Measurements from ENCODE around the gene ALDH1L1. TPM values are rescaled to one million over a fixed set of nuclear protein-coding genes. Genes with fewer than 3 reads are reported as not detected.

The ALDH1L1 gene
- total and polyA plus RNA-seq, 2 of the 4 experiments (the other 2 are of a cell fraction) = not detected

DNA sequence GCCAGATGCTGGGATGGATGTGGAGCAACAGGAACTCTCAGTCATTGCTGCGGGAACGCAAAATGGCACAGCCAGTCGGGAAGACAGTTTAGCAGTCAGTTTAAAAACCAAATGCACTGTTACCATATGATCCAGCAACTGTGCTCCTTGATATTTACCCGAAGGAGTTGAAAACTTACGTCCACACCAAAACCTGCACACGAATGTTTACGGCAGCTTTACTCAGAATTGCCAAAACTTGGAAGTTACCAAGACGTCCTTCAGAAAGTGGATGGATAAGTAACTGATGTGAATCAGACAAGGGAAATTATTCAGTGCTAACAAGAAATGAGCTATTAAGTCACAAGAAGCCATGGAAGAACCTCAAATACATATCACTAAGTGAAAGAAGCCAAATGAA, 60.4 kb downstream of the ALDH1L1 start:
- H3K27ac ChIP-seq (ENCODE audit: insufficient read depth, low read length) = no peak overlapping the region
- H3K14ac ChIP-seq (replicated peaks; ENCODE audit: low read depth, low read length) = no peak overlapping the region
- dilution Hi-C loops (cut with HindIII; ENCODE audit: low sequenced_read_pairs, unreplicated experiment) = no loop called here
- H3K4me1 ChIP-seq (ENCODE audit: control insufficient read depth, insufficient read depth, low read length) = no peaks in the 10 kb centered on the region
- H2AFZ ChIP-seq (replicated peaks; ENCODE audit: low read length, poor library complexity) = no peak overlapping the region
- no peak for DNase-seq
- no peak for TF ChIP-seq SMC3 (IDR thresholded peaks at IDR 0.05; ENCODE audit: low read depth, low read length)
- TF ChIP-seq CEBPB (IDR thresholded peaks at IDR 0.05; ENCODE audit: low read depth, low read length) = no peak
- no peak for TF ChIP-seq NFE2L2 (IDR thresholded peaks at IDR 0.05; ENCODE audit: low read depth, low read length)
- TF ChIP-seq RCOR1 (IDR thresholded peaks at IDR 0.05; ENCODE audit: insufficient replicate concordance, low read length) = no peak
- TF ChIP-seq RAD21 (IDR thresholded peaks at IDR 0.05; ENCODE audit: low read length) = no peak
- TF ChIP-seq MAFK (IDR thresholded peaks at IDR 0.05; ENCODE audit: low read depth, low read length) = no peak
- no peak for TF ChIP-seq BHLHE40 (IDR thresholded peaks at IDR 0.05; ENCODE audit: low read depth, low read length)
- no peak for TF ChIP-seq FOS (IDR thresholded peaks at IDR 0.05; ENCODE audit: low read depth, low read length)
- TF ChIP-seq, protein P1, sequence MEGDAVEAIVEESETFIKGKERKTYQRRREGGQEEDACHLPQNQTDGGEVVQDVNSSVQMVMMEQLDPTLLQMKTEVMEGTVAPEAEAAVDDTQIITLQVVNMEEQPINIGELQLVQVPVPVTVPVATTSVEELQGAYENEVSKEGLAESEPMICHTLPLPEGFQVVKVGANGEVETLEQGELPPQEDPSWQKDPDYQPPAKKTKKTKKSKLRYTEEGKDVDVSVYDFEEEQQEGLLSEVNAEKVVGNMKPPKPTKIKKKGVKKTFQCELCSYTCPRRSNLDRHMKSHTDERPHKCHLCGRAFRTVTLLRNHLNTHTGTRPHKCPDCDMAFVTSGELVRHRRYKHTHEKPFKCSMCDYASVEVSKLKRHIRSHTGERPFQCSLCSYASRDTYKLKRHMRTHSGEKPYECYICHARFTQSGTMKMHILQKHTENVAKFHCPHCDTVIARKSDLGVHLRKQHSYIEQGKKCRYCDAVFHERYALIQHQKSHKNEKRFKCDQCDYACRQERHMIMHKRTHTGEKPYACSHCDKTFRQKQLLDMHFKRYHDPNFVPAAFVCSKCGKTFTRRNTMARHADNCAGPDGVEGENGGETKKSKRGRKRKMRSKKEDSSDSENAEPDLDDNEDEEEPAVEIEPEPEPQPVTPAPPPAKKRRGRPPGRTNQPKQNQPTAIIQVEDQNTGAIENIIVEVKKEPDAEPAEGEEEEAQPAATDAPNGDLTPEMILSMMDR (conservative IDR thresholded peaks at IDR 0.05; ENCODE audit: low read depth, low read length) = no peak
- no peak for TF ChIP-seq RFX5 (IDR thresholded peaks at IDR 0.05; ENCODE audit: low read depth, low read length)
- TF ChIP-seq, protein P2, sequence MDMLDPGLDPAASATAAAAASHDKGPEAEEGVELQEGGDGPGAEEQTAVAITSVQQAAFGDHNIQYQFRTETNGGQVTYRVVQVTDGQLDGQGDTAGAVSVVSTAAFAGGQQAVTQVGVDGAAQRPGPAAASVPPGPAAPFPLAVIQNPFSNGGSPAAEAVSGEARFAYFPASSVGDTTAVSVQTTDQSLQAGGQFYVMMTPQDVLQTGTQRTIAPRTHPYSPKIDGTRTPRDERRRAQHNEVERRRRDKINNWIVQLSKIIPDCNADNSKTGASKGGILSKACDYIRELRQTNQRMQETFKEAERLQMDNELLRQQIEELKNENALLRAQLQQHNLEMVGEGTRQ (IDR thresholded peaks at IDR 0.05; ENCODE audit: low read depth, low read length) = no peak
- H2AK5ac ChIP-seq (ENCODE audit: low read depth, low read length) = no peak overlapping the region
- H3K56ac ChIP-seq (ENCODE audit: extremely low read depth, insufficient read depth, low read length) = no peak overlapping the region
- WGBS, 2 experiments (ENCODE audit: extremely low coverage in 2 of 2, insufficient read length in 1 of 2) = 85% methylated on average over 4 of the region's 8 CpGs; no CpG with 5 or more reads in 1 of the 2 experiments
- H3K9me1 ChIP-seq (ENCODE audit: insufficient read depth, low read length) = no peaks in the 10 kb centered on the region
- H2AK9ac ChIP-seq (replicated peaks; ENCODE audit: low read depth, low read length, poor library complexity) = no peak overlapping the region
- in situ Hi-C loops (cut with MboI; ENCODE audit: low sequenced_read_pairs) = loop anchor here (10.0 kb wide), 1 partner anchor 255 kb away; no protein-coding TSS in a partner anchor
- H3K23ac ChIP-seq (ENCODE audit: low read depth, low read length) = no peak overlapping the region
- ATAC-seq (ENCODE audit: low read depth) = no peak
- no peak overlapping the region for H3K4me3 ChIP-seq (ENCODE audit: insufficient read depth, low read depth, low read length)
- H3K27me3 ChIP-seq (ENCODE audit: control insufficient read depth, insufficient read depth, low read length) = peaks cover 43% of the 10 kb centered on the region
- POLR2A ChIA-PET (ENCODE audit: unreplicated experiment) = no interaction called here
- intact Hi-C loops (cut with micrococcal nuclease) = no loop called here
- H3K36me3 ChIP-seq (ENCODE audit: control insufficient read depth, insufficient read depth, low read length) = no peaks in the 10 kb centered on the region
- no peak overlapping the region for H3K4me2 ChIP-seq (ENCODE audit: low read depth, low read length)
- H4K20me1 ChIP-seq (ENCODE audit: insufficient read depth, low read length) = no peaks in the 10 kb centered on the region
- H4K8ac ChIP-seq (ENCODE audit: low read depth in 2 of 2, low read length in 2 of 2) = no peak overlapping the region
- no peak overlapping the region for H2BK120ac ChIP-seq (ENCODE audit: low read depth, low read length)
- H4K91ac ChIP-seq (ENCODE audit: insufficient read depth, low read depth, low read length) = no peak overlapping the region
- H3K79me1 ChIP-seq (ENCODE audit: low read depth in 1 of 2, low read length in 2 of 2) = no peaks in the 10 kb centered on the region
- H3K18ac ChIP-seq (ENCODE audit: low read depth, low read length) = no peak overlapping the region
- no TSS peak for BruUV-seq (replicated peaks)
- CTCF ChIA-PET = interaction anchor here (1.4 kb wide), 1 partner anchor 12 kb away, joined by 4 read pairs; no protein-coding TSS in a partner anchor
- no peak overlapping the region for H2BK20ac ChIP-seq (ENCODE audit: low read depth, low read length)
- H2BK5ac ChIP-seq (ENCODE audit: low read depth, low read length, poor library complexity, severe bottlenecking) = no peak overlapping the region
- H3K9me3 ChIP-seq (ENCODE audit: control insufficient read depth, insufficient read depth, low read length) = 0 out of 2 replicates have a peak, but pooled peaks cover 2% of the 10 kb centered on the region
- H3K9ac ChIP-seq (ENCODE audit: low read depth, low read length) = no peak overlapping the region
- H3K4ac ChIP-seq (ENCODE audit: low read depth, low read length) = no peak overlapping the region
- H2BK15ac ChIP-seq (ENCODE audit: low read depth, low read length) = no peak overlapping the region
- H4K5ac ChIP-seq (ENCODE audit: low read depth, low read length) = no peak overlapping the region
